Astrocyte of the hippocampus (primary cell): Measurements from ENCODE around the gene NFASC.

Experiments
- DNase-seq: peaks from one replicate; pipeline ENCODE4 v3.0.0; 2011; ENCODE audit warnings: low read depth, low spot score

The NFASC gene

GRCh38 chr1:204927673-204928641 is 57.3 kb downstream of the NFASC start:
- DNase-seq, result no peak

GRCh38 chr1:204928671-204929486 is 58.2 kb downstream of the NFASC start:
- no peak for DNase-seq

GRCh38 chr1:204929487-204930154 is 59.0 kb downstream of the NFASC start:
- DNase-seq, result no peak

GRCh38 chr1:204930155-204930523 is 59.5 kb downstream of the NFASC start:
- no peak for DNase-seq

- no peak for DNase-seq
These were observed 60.7 kb downstream of the NFASC start for GRCh38 chr1:204931313-204931712.

GRCh38 chr1:204931768-204932572 is 61.3 kb downstream of the NFASC start:
- DNase-seq, result no peak

GRCh38 chr1:204932573-204932909 is 61.9 kb downstream of the NFASC start:
- no peak for DNase-seq

- no peak for DNase-seq
These were observed 64.5 kb downstream of the NFASC start for GRCh38 chr1:204935155-204935554.

- DNase-seq, result no peak
These were observed 66.1 kb downstream of the NFASC start for GRCh38 chr1:204936765-204937164.

GRCh38 chr1:204937901-204938300 is 67.2 kb downstream of the NFASC start:
- no peak for DNase-seq

- no peak for DNase-seq
These were observed 69.9 kb downstream of the NFASC start for GRCh38 chr1:204940591-204940990.

GRCh38 chr1:204941421-204942338 is 71.0 kb downstream of the NFASC start:
- peak; percentile 81 for DNase-seq

- DNase-seq, result no peak
These were observed 72.8 kb downstream of the NFASC start for GRCh38 chr1:204943495-204943894.

- DNase-seq, result no peak
These were observed 74.0 kb downstream of the NFASC start for GRCh38 chr1:204944662-204945061.

- DNase-seq, result no peak
These were observed 74.9 kb downstream of the NFASC start for GRCh38 chr1:204945565-204945977.

GRCh38 chr1:204946640-204947039 is 76.0 kb downstream of the NFASC start:
- no peak for DNase-seq

GRCh38 chr1:204947338-204947737 is 76.7 kb downstream of the NFASC start:
- no peak for DNase-seq

- DNase-seq, result no peak
These were observed 77.1 kb downstream of the NFASC start for GRCh38 chr1:204947747-204948146.

GRCh38 chr1:204950353-204951001 is 79.8 kb downstream of the NFASC start:
- no peak for DNase-seq
